IMR-90 (cell line): Measurements from ENCODE around the gene SOX6. TPM values are rescaled to one million over a fixed set of nuclear protein-coding genes. Genes with fewer than 3 reads are reported as not detected.

Experiments used
- ATAC-seq: fragments of 200-7000 bp; cut with Tn5 transposase; 2 replicates; pipeline ENCODE4 v1.9.1; 2020; ENCODE audit warnings: low read depth, mild to moderate bottlenecking, moderate library complexity
- BruUV-seq: library from RNA; stranded (reverse); fragments of 400-500 nt; replicated peaks from 2 replicates; lab custom pipeline; 2021; lab: Mats Ljungman, UMichigan
- CTCF ChIA-PET: fragments of 300-600 bp; formaldehyde crosslinking; extraction: SDS; loops from one replicate; lab custom pipeline; 2021; ENCODE audit warnings: antibody characterized with exemption; lab: Yijun Ruan, JAX
- POLR2A ChIA-PET: fragments of 300-600 bp; sonication (Branson Sonifier 250); formaldehyde crosslinking; loops from one replicate; lab custom pipeline; 2022; ENCODE audit warnings: antibody characterized with exemption; ENCODE audit not compliant: unreplicated experiment; lab: Charles Lee
- DNase-seq: peaks from one replicate; pipeline ENCODE4 v3.0.0; 2013
- H2AFZ ChIP-seq: replicated peaks from 2 replicates; pipeline ENCODE3; 2013; ENCODE audit warnings: low read length, mild to moderate bottlenecking; ENCODE audit not compliant: poor library complexity
- H2AK5ac ChIP-seq: 2 replicates; pipeline ENCODE4 v1.6.1; 2013; ENCODE audit warnings: low read depth, low read length, inconsistent platforms
- H2AK9ac ChIP-seq: replicated peaks from 2 replicates; pipeline ENCODE3; 2013; ENCODE audit warnings: mild to moderate bottlenecking, low read depth, low read length, moderate library complexity; ENCODE audit not compliant: poor library complexity
- H2BK120ac ChIP-seq: 2 replicates; pipeline ENCODE4 v1.6.1; 2013; ENCODE audit warnings: low read depth, low read length, inconsistent platforms
- H2BK15ac ChIP-seq: 3 replicates; pipeline ENCODE4 v1.6.1; 2013; ENCODE audit warnings: low read depth, low read length, inconsistent platforms
- H2BK20ac ChIP-seq: 2 replicates; pipeline ENCODE4 v1.6.1; 2013; ENCODE audit warnings: low read depth, mild to moderate bottlenecking, inconsistent platforms, low read length, moderate library complexity
- H2BK5ac ChIP-seq: 2 replicates; pipeline ENCODE4 v1.6.1; 2013; ENCODE audit warnings: mild to moderate bottlenecking, low read depth, low read length, inconsistent platforms; ENCODE audit not compliant: poor library complexity, severe bottlenecking
- H3K14ac ChIP-seq: replicated peaks from 2 replicates; pipeline ENCODE4 v1.6.1; 2013; ENCODE audit warnings: low read depth, low read length, inconsistent platforms
- H3K18ac ChIP-seq: 2 replicates; pipeline ENCODE4 v1.6.1; 2013; ENCODE audit warnings: low read depth, low read length, control low read depth
- H3K23ac ChIP-seq: 2 replicates; pipeline ENCODE4 v1.6.1; 2013; ENCODE audit warnings: low read depth, low read length, inconsistent platforms
- H3K27ac ChIP-seq: 2 replicates; pipeline ENCODE4 v1.5.1; 2013; ENCODE audit warnings: mild to moderate bottlenecking, control low read depth, low read length; ENCODE audit not compliant: insufficient read depth
- H3K27me3 ChIP-seq: 2 replicates; pipeline ENCODE4 v1.6.1; 2013; ENCODE audit warnings: low read length; ENCODE audit not compliant: control insufficient read depth, insufficient read depth
- H3K36me3 ChIP-seq: 2 replicates; pipeline ENCODE4 v1.6.1; 2013; ENCODE audit warnings: low read length, mixed read lengths; ENCODE audit not compliant: control insufficient read depth, insufficient read depth
- H3K4ac ChIP-seq: 2 replicates; pipeline ENCODE4 v1.6.1; 2013; ENCODE audit warnings: low read depth, low read length, inconsistent platforms
- H3K4me1 ChIP-seq: 2 replicates; pipeline ENCODE4 v1.6.1; 2013; ENCODE audit warnings: low read length, mixed read lengths; ENCODE audit not compliant: control insufficient read depth, insufficient read depth
- H3K4me2 ChIP-seq: 2 replicates; pipeline ENCODE4 v1.6.1; 2013; ENCODE audit warnings: low read depth, mild to moderate bottlenecking, control low read depth, low read length, moderate library complexity
- H3K4me3 ChIP-seq: 2 replicates; pipeline ENCODE4 v1.5.1; 2013; ENCODE audit warnings: low read depth, mild to moderate bottlenecking, control low read depth, low read length, moderate library complexity; ENCODE audit not compliant: insufficient read depth
- H3K56ac ChIP-seq: 2 replicates; pipeline ENCODE4 v1.6.1; 2013; ENCODE audit warnings: low read length, inconsistent platforms; ENCODE audit not compliant: insufficient read depth; ENCODE audit errors: extremely low read depth
- H3K79me1 ChIP-seq, 2 experiments: 2 replicates each; pipeline ENCODE4 v1.6.1; 2013; ENCODE audit warnings: low read length in 2 of 2, inconsistent platforms in 1 of 2, low read depth in 1 of 2
- H3K9ac ChIP-seq: 2 replicates; pipeline ENCODE4 v1.6.1; 2013; ENCODE audit warnings: low read depth, low read length, control low read depth
- H3K9me1 ChIP-seq: 2 replicates; pipeline ENCODE4 v1.6.1; 2013; ENCODE audit warnings: low read length, inconsistent platforms; ENCODE audit not compliant: insufficient read depth
- H3K9me3 ChIP-seq: 2 replicates; pipeline ENCODE4 v1.6.1; 2013; ENCODE audit warnings: low read length; ENCODE audit not compliant: control insufficient read depth, insufficient read depth
- H4K20me1 ChIP-seq: 2 replicates; pipeline ENCODE4 v1.6.1; 2013; ENCODE audit warnings: low read length, inconsistent platforms; ENCODE audit not compliant: insufficient read depth
- H4K5ac ChIP-seq: 2 replicates; pipeline ENCODE4 v1.6.1; 2013; ENCODE audit warnings: mild to moderate bottlenecking, low read depth, low read length, control low read depth
- H4K8ac ChIP-seq, 2 experiments: 2 replicates each; pipeline ENCODE4 v1.6.1; 2013; ENCODE audit warnings: low read depth in 2 of 2, low read length in 2 of 2, control low read depth in 1 of 2, inconsistent platforms in 1 of 2
- H4K91ac ChIP-seq: 2 replicates; pipeline ENCODE4 v1.6.1; 2013; ENCODE audit warnings: low read depth, low read length, inconsistent platforms; ENCODE audit not compliant: insufficient read depth
- BHLHE40 ChIP-seq: fragments of 150-350 bp; IDR thresholded peaks from 2 replicates; pipeline ENCODE4 v1.6.1; 2016; ENCODE audit warnings: mild to moderate bottlenecking, low read depth, low read length
- CEBPB ChIP-seq: IDR thresholded peaks from 2 replicates; pipeline ENCODE4 v1.6.1; 2012; ENCODE audit warnings: low read depth, low read length, improper control_type of control experiment
- CHD1 ChIP-seq: IDR thresholded peaks from 2 replicates; pipeline ENCODE4 v1.6.1; 2012; ENCODE audit warnings: low read depth, low read length, improper control_type of control experiment
- FOS ChIP-seq: fragments of 150-350 bp; IDR thresholded peaks from 2 replicates; pipeline ENCODE4 v1.6.1; 2016; ENCODE audit warnings: low read depth, low read length
- MAFK ChIP-seq: IDR thresholded peaks from 2 replicates; pipeline ENCODE4 v1.6.1; 2012; ENCODE audit warnings: low read depth, low read length, improper control_type of control experiment
- MAZ ChIP-seq: IDR thresholded peaks from 2 replicates; pipeline ENCODE4 v1.6.1; 2012; ENCODE audit warnings: low read depth, mild to moderate bottlenecking, low read length, improper control_type of control experiment, moderate library complexity, borderline replicate concordance
- MXI1 ChIP-seq: IDR thresholded peaks from 2 replicates; pipeline ENCODE4 v1.6.1; 2012; ENCODE audit warnings: low read depth, mild to moderate bottlenecking, low read length, moderate library complexity, borderline replicate concordance
- NFE2L2 ChIP-seq: fragments of 150-350 bp; IDR thresholded peaks from 2 replicates; pipeline ENCODE4 v1.6.1; 2016; ENCODE audit warnings: low read depth, mild to moderate bottlenecking, low read length
- POLR2A ChIP-seq: IDR thresholded peaks from 2 replicates; pipeline ENCODE4 v1.6.1; 2012; ENCODE audit warnings: mild to moderate bottlenecking, low read depth, low read length
- RAD21 ChIP-seq: IDR thresholded peaks from 2 replicates; pipeline ENCODE4 v1.6.1; 2012; ENCODE audit warnings: low read length, improper control_type of control experiment
- RCOR1 ChIP-seq: IDR thresholded peaks from 2 replicates; pipeline ENCODE4 v1.6.1; 2012; ENCODE audit warnings: mild to moderate bottlenecking, low read length, improper control_type of control experiment; ENCODE audit not compliant: insufficient replicate concordance
- RFX5 ChIP-seq: IDR thresholded peaks from 2 replicates; pipeline ENCODE4 v1.8.0; 2012; ENCODE audit warnings: low read depth, mild to moderate bottlenecking, low read length, moderate library complexity
- SMC3 ChIP-seq: fragments of 150-350 bp; IDR thresholded peaks from 2 replicates; pipeline ENCODE4 v1.6.1; 2016; ENCODE audit warnings: low read depth, mild to moderate bottlenecking, antibody characterized with exemption, low read length, moderate library complexity
- WGBS, 2 experiments: methylation state at CpG; one replicate each; pipeline versions ENCODE4 v1.1.5 to v1.1.7; 2013; ENCODE audit warnings: missing lambda C conversion rate in 2 of 2; ENCODE audit not compliant: insufficient read length in 1 of 2; ENCODE audit errors: extremely low coverage in 2 of 2; 5-methylcytosine and 5-hydroxymethylcytosine counted together
- dilution Hi-C: fragments of 300-500 bp; cut with HindIII; formaldehyde crosslinking; loops from one replicate; pipeline ENCODE4 v1.14.3; 2018; ENCODE audit warnings: low sequenced_read_pairs; ENCODE audit not compliant: unreplicated experiment
- in situ Hi-C: fragments of 300-500 bp; cut with MboI; formaldehyde crosslinking; loops from 3 replicates; pipeline ENCODE4 v1.14.3; 2019; ENCODE audit warnings: low sequenced_read_pairs, inconsistent platforms, mixed read lengths
- intact Hi-C: fragments of 100-400 bp; cut with micrococcal nuclease; formaldehyde crosslinking; loops from 2 replicates; pipeline ENCODE4 v1.10.0; 2022
- polyA plus RNA-seq, 3 experiments: library from polyadenylated mRNA; depleted of rRNA; stranded (reverse); fragments of >200 nt; gene quantifications; 2 replicates each; pipeline ENCODE4 v1.2.3, GENCODE V29; 2012; ENCODE audit warnings: low replicate concordance in 1 of 3
- total RNA-seq: library from RNA; depleted of rRNA; stranded (reverse); fragments of >200 nt; gene quantifications from 2 replicates; pipeline ENCODE4 v1.2.3, GENCODE V29; 2012
- TF ChIP-seq, protein P1 (sequence below): conservative IDR thresholded peaks from 2 replicates; pipeline ENCODE4 v1.5.1; 2012; ENCODE audit warnings: mild to moderate bottlenecking, low read depth, low read length, improper control_type of control experiment
- TF ChIP-seq, protein P2 (sequence below): fragments of 150-350 bp; IDR thresholded peaks from 2 replicates; pipeline ENCODE4 v1.6.1; 2016; ENCODE audit warnings: low read depth, mild to moderate bottlenecking, low read length, moderate library complexity, borderline replicate concordance

The SOX6 gene
- total and polyA plus RNA-seq, 2 of the 4 experiments (the other 2 are of a cell fraction): 1.7 to 7.7 TPM

DNA sequence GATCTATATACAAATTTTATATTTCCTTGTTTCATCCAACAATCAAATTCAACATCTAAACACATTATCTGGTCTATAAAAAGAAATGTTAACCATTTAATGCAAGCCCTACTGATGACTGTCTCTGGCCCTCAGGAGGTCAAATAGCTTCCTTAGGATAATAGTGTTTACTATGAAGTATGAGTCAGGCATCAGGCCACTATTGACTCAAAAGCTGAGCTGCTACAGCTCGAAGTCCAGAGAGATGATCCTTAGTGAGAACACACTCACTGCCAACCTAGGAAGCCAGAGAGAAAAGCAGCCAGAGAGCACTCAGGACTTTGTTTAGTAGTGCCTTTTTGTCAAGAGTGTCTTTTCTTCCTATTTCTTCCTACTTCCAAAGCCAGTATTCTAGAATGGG lies 171.8 kb downstream of the SOX6 start:
- POLR2A ChIA-PET: no interaction called here
- H4K20me1 ChIP-seq: no peaks in the 10 kb centered on the region
- TF ChIP-seq, protein P1, sequence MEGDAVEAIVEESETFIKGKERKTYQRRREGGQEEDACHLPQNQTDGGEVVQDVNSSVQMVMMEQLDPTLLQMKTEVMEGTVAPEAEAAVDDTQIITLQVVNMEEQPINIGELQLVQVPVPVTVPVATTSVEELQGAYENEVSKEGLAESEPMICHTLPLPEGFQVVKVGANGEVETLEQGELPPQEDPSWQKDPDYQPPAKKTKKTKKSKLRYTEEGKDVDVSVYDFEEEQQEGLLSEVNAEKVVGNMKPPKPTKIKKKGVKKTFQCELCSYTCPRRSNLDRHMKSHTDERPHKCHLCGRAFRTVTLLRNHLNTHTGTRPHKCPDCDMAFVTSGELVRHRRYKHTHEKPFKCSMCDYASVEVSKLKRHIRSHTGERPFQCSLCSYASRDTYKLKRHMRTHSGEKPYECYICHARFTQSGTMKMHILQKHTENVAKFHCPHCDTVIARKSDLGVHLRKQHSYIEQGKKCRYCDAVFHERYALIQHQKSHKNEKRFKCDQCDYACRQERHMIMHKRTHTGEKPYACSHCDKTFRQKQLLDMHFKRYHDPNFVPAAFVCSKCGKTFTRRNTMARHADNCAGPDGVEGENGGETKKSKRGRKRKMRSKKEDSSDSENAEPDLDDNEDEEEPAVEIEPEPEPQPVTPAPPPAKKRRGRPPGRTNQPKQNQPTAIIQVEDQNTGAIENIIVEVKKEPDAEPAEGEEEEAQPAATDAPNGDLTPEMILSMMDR: no peak
- TF ChIP-seq RCOR1: peak; percentile 84
- TF ChIP-seq NFE2L2: no peak
- peak; percentile 47; the same call in 1 of the 2 replicates for TF ChIP-seq BHLHE40
- TF ChIP-seq CHD1: no peak; the same call in 1 of the 2 replicates
- TF ChIP-seq POLR2A: no peak
- no peak for TF ChIP-seq RFX5
- no peak for TF ChIP-seq SMC3
- TF ChIP-seq MXI1: no peak
- TF ChIP-seq FOS: peak; percentile 87
- peak; percentile 23; the same call in 1 of the 2 replicates for TF ChIP-seq RAD21
- TF ChIP-seq MAZ: no peak
- 0 out of 2 replicates have a peak, but pooled peaks have one; percentile 9 for TF ChIP-seq CEBPB
- TF ChIP-seq MAFK: no peak
- TF ChIP-seq, protein P2, sequence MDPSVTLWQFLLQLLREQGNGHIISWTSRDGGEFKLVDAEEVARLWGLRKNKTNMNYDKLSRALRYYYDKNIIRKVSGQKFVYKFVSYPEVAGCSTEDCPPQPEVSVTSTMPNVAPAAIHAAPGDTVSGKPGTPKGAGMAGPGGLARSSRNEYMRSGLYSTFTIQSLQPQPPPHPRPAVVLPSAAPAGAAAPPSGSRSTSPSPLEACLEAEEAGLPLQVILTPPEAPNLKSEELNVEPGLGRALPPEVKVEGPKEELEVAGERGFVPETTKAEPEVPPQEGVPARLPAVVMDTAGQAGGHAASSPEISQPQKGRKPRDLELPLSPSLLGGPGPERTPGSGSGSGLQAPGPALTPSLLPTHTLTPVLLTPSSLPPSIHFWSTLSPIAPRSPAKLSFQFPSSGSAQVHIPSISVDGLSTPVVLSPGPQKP: no peak

More for the DNA sequence above, 171.8 kb downstream of the SOX6 start:
- no peak overlapping the region; the same call in 1 of the 2 replicates for H3K14ac ChIP-seq
- H3K79me1 ChIP-seq: no peaks in the 10 kb centered on the region
- intact Hi-C loops (no loop called here), in situ Hi-C loops (no loop called here), dilution Hi-C loops (no loop called here)
- no peak overlapping the region for H3K56ac ChIP-seq
- peak overlapping the region; percentile 55; the same call in 1 of the 2 replicates for H3K4ac ChIP-seq
- no peak overlapping the region for H4K5ac ChIP-seq
- H2BK120ac ChIP-seq: peak overlapping the region; percentile 61; the same call in 1 of the 2 replicates
- H3K4me2 ChIP-seq: no peak overlapping the region; the same call in 1 of the 2 replicates
- H2BK5ac ChIP-seq: peak overlapping the region; percentile 43
- H4K8ac ChIP-seq: peak overlapping the region in 1 of 2 experiments; percentile 10; a peak in 1 of 4 replicates
- no peaks in the 10 kb centered on the region for H3K27me3 ChIP-seq
- H2AK5ac ChIP-seq: no peak overlapping the region
- no peaks in the 10 kb centered on the region for H3K9me1 ChIP-seq
- H2BK15ac ChIP-seq: 0 out of 3 replicates have a peak overlapping the region, but pooled peaks have one; percentile 31
- CTCF ChIA-PET: interaction anchor here (1.2 to 1.4 kb wide), 2 partner anchors 11 to 14 kb away, joined by 3 to 4 read pairs; no protein-coding TSS in a partner anchor
- no peak overlapping the region for H3K27ac ChIP-seq
- peaks cover 2% of the 10 kb centered on the region; the same call in 1 of the 2 replicates for H3K36me3 ChIP-seq
- no peak overlapping the region for H2BK20ac ChIP-seq
- H2AFZ ChIP-seq: no peak overlapping the region
- no TSS peak for BruUV-seq
- peaks cover 1% of the 10 kb centered on the region; the same call in 1 of the 2 replicates for H3K4me1 ChIP-seq
- H3K18ac ChIP-seq: no peak overlapping the region; the same call in 1 of the 2 replicates
- no peak overlapping the region for H2AK9ac ChIP-seq
- H4K91ac ChIP-seq: 0 out of 2 replicates have a peak overlapping the region, but pooled peaks have one; percentile 15
- DNase-seq (peak; percentile 92), ATAC-seq (peak; percentile 99)
- no CpG with 5 or more reads among the region's 1 CpG for WGBS, 2 experiments
- H3K9me3 ChIP-seq: no peaks in the 10 kb centered on the region
- H3K9ac ChIP-seq: no peak overlapping the region; the same call in 1 of the 2 replicates
- no peak overlapping the region for H3K4me3 ChIP-seq
- H3K23ac ChIP-seq: peak overlapping the region; percentile 36; the same call in 1 of the 2 replicates
